DND-41 (cell line): ENCODE results near the gene CUL4B.

Source experiments
- EZH2 ChIP-seq: IDR thresholded peaks from 3 replicates; pipeline ENCODE4 v1.6.1; 2012; ENCODE audit warnings: borderline replicate concordance, low read depth, mild to moderate bottlenecking, moderate library complexity, low read length, inconsistent platforms; ENCODE audit not compliant: severe bottlenecking
- TF ChIP-seq, protein P1 (sequence below): IDR thresholded peaks from 2 replicates; pipeline ENCODE4 v1.5.1; 2012; ENCODE audit warnings: borderline replicate concordance, low read length, moderate library complexity, mild to moderate bottlenecking; ENCODE audit not compliant: poor library complexity, severe bottlenecking; ENCODE audit errors: extremely low read depth

DNA sequence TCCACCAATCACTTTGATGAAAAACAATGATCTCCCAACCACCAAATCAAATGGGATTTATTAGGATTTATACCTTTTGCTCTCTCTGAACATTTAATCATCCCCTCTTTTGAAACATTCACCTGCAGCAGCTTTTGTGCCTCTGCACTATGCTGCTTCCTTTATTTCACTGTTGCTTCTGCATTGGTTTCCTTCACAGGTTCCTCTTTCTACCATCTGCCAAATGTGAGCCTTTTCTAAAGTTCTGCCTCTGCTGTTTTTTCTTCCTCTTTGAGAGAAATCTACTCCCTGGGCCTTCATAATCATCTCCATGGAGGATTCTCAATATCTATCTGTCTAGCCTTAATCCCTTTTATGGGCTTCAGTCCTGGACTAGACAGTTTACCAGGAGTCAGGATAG, 24.7 kb downstream of the CUL4B start:
- TF ChIP-seq, protein P1, sequence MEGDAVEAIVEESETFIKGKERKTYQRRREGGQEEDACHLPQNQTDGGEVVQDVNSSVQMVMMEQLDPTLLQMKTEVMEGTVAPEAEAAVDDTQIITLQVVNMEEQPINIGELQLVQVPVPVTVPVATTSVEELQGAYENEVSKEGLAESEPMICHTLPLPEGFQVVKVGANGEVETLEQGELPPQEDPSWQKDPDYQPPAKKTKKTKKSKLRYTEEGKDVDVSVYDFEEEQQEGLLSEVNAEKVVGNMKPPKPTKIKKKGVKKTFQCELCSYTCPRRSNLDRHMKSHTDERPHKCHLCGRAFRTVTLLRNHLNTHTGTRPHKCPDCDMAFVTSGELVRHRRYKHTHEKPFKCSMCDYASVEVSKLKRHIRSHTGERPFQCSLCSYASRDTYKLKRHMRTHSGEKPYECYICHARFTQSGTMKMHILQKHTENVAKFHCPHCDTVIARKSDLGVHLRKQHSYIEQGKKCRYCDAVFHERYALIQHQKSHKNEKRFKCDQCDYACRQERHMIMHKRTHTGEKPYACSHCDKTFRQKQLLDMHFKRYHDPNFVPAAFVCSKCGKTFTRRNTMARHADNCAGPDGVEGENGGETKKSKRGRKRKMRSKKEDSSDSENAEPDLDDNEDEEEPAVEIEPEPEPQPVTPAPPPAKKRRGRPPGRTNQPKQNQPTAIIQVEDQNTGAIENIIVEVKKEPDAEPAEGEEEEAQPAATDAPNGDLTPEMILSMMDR = no peak
- TF ChIP-seq EZH2 = no peak
